Type B pancreatic cell (in vitro differentiated cells): ENCODE results near the gene TUT7. TPM values are rescaled to one million over a fixed set of nuclear protein-coding genes. Genes with fewer than 3 reads are reported as not detected.

Source experiments
- DNase-seq: peaks from one replicate; pipeline ENCODE4 v3.0.0; 2021; ENCODE audit warnings: mixed read lengths; ENCODE audit not compliant: unreplicated experiment; ENCODE audit errors: extremely low spot score
- H3K27ac Mint-ChIP-seq: 2 replicates; pipeline ENCODE4 v1.8.0; 2021; ENCODE audit warnings: mild to moderate bottlenecking, mixed read lengths
- H3K27me3 Mint-ChIP-seq: 2 replicates; pipeline ENCODE4 v1.8.0; 2021; ENCODE audit warnings: mixed read lengths
- H3K36me3 Mint-ChIP-seq: 2 replicates; pipeline ENCODE4 v1.8.0; 2021; ENCODE audit warnings: mixed read lengths
- H3K4me1 Mint-ChIP-seq: one replicate; pipeline ENCODE4 v1.8.0; 2021; ENCODE audit warnings: mixed read lengths; ENCODE audit not compliant: unreplicated experiment
- H3K4me3 Mint-ChIP-seq: 2 replicates; pipeline ENCODE4 v1.8.0; 2021; ENCODE audit warnings: mild to moderate bottlenecking, mixed read lengths
- H3K9me3 Mint-ChIP-seq: 2 replicates; pipeline ENCODE4 v1.8.0; 2021; ENCODE audit warnings: mixed read lengths
- CTCF ChIP-seq: fragments of 200-600 bp; sonication (generic); conservative IDR thresholded peaks from 2 replicates; pipeline ENCODE4 v1.5.0; 2021; ENCODE audit warnings: antibody characterized with exemption, mild to moderate bottlenecking
- total RNA-seq: library from RNA; stranded (reverse); gene quantifications from 2 replicates; pipeline ENCODE4 v1.2.1, GENCODE V29; 2021; ENCODE audit warnings: low replicate concordance

TUT7 gene
- total RNA-seq, 1 donor from 2014 or later, result 26.5 TPM

GRCh38 chr9:86351880-86352279, 2.3 kb downstream of the TUT7 start:
- H3K27ac Mint-ChIP-seq, result peak overlapping the region; percentile 95
- peaks cover 26% of the 10 kb centered on the region for H3K4me1 Mint-ChIP-seq
- no peaks in the 10 kb centered on the region for H3K9me3 Mint-ChIP-seq
- peak overlapping the region; percentile 86 for H3K4me3 Mint-ChIP-seq
- TF ChIP-seq CTCF, result no peak
- H3K36me3 Mint-ChIP-seq, result peaks cover 24% of the 10 kb centered on the region
- no peak for DNase-seq
- no peaks in the 10 kb centered on the region for H3K27me3 Mint-ChIP-seq

GRCh38 chr9:86350006-86350760, 4.0 kb downstream of the TUT7 start:
- no peak for DNase-seq
- H3K9me3 Mint-ChIP-seq, result no peaks in the 10 kb centered on the region
- no peaks in the 10 kb centered on the region for H3K27me3 Mint-ChIP-seq
- peak overlapping the region; percentile 49 for H3K4me3 Mint-ChIP-seq
- TF ChIP-seq CTCF, result no peak
- peaks cover 31% of the 10 kb centered on the region for H3K36me3 Mint-ChIP-seq
- no peak overlapping the region for H3K27ac Mint-ChIP-seq
- peaks cover 25% of the 10 kb centered on the region for H3K4me1 Mint-ChIP-seq

- H3K27ac Mint-ChIP-seq, result peak overlapping the region; percentile 2
- H3K4me1 Mint-ChIP-seq, result peaks cover 21% of the 10 kb centered on the region
- H3K4me3 Mint-ChIP-seq, result no peak overlapping the region
- DNase-seq, result no peak
- no peaks in the 10 kb centered on the region for H3K27me3 Mint-ChIP-seq
- no peak for TF ChIP-seq CTCF
- no peaks in the 10 kb centered on the region for H3K9me3 Mint-ChIP-seq
- peaks cover 34% of the 10 kb centered on the region for H3K36me3 Mint-ChIP-seq
These were observed 4.9 kb downstream of the TUT7 start for GRCh38 chr9:86349271-86349670.

- H3K4me1 Mint-ChIP-seq, result peaks cover 18% of the 10 kb centered on the region
- no peaks in the 10 kb centered on the region for H3K9me3 Mint-ChIP-seq
- H3K27me3 Mint-ChIP-seq, result no peaks in the 10 kb centered on the region
- H3K4me3 Mint-ChIP-seq, result no peak overlapping the region
- H3K36me3 Mint-ChIP-seq, result peaks cover 34% of the 10 kb centered on the region
- no peak for TF ChIP-seq CTCF
- peak overlapping the region; percentile 48 for H3K27ac Mint-ChIP-seq
- no peak for DNase-seq
These were observed 6.2 kb downstream of the TUT7 start for GRCh38 chr9:86347991-86348390.

- TF ChIP-seq CTCF, result no peak
- H3K27me3 Mint-ChIP-seq, result no peaks in the 10 kb centered on the region
- H3K9me3 Mint-ChIP-seq, result no peaks in the 10 kb centered on the region
- no peaks in the 10 kb centered on the region for H3K4me1 Mint-ChIP-seq
- peaks cover 27% of the 10 kb centered on the region for H3K36me3 Mint-ChIP-seq
- H3K4me3 Mint-ChIP-seq, result no peak overlapping the region
- H3K27ac Mint-ChIP-seq, result no peak overlapping the region
- no peak for DNase-seq
These were observed 9.4 kb downstream of the TUT7 start for GRCh38 chr9:86344818-86345217.
